ENCODE measurements around the gene SEMA5A. TPM values are rescaled to one million over a fixed set of nuclear protein-coding genes. Genes with fewer than 3 reads are reported as not detected.

The SEMA5A gene
- total RNA-seq, 1 experiment from 2014 or later, result 0.15 TPM

DNA sequence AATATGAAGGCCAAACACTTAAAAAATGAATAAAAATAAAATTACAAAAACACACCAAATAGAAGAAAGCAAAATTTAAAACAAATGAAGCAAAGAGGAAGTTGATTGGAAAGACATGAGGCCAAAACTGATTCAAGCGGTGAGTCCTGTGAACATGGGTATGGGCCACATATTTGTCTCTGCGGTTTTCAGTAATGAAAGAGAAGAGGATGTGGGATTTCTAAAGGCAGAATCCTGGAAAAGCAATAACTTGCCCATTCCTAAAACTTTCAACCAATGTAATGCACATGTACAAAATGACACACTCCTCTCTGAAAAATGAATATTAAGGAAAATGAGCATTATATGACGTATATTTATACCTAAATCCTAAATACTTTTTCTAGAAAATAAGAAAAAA is 263.7 kb downstream of the SEMA5A start:
- ATAC-seq, result no peak
- no peaks in the 10 kb centered on the region for H3K9me3 ChIP-seq (ENCODE audit: control insufficient read depth, insufficient read depth, low read depth, low read length)
- intact Hi-C loops (cut with micrococcal nuclease; ENCODE audit: unreplicated experiment), result no loop called here
- H3K27me3 ChIP-seq (ENCODE audit: control insufficient read depth, insufficient read depth, low read length), result no peaks in the 10 kb centered on the region
- H3K4me1 ChIP-seq (ENCODE audit: control insufficient read depth, insufficient read depth, low read length), result no peaks in the 10 kb centered on the region
- in situ Hi-C loops (cut with HindIII; ENCODE audit: low pct_unique_long_range_greater_than_20kb, low sequenced_read_pairs), result no loop called here
- ChIA-PET POLR2A (no interaction called here), CTCF (no interaction called here)
- TF ChIP-seq CTCF (IDR thresholded peaks at IDR 0.05), result no peak
- no peak for TF ChIP-seq SIN3A (IDR thresholded peaks at IDR 0.05; ENCODE audit: borderline replicate concordance, insufficient read depth, low read depth, low read length)
- TF ChIP-seq, protein P1, sequence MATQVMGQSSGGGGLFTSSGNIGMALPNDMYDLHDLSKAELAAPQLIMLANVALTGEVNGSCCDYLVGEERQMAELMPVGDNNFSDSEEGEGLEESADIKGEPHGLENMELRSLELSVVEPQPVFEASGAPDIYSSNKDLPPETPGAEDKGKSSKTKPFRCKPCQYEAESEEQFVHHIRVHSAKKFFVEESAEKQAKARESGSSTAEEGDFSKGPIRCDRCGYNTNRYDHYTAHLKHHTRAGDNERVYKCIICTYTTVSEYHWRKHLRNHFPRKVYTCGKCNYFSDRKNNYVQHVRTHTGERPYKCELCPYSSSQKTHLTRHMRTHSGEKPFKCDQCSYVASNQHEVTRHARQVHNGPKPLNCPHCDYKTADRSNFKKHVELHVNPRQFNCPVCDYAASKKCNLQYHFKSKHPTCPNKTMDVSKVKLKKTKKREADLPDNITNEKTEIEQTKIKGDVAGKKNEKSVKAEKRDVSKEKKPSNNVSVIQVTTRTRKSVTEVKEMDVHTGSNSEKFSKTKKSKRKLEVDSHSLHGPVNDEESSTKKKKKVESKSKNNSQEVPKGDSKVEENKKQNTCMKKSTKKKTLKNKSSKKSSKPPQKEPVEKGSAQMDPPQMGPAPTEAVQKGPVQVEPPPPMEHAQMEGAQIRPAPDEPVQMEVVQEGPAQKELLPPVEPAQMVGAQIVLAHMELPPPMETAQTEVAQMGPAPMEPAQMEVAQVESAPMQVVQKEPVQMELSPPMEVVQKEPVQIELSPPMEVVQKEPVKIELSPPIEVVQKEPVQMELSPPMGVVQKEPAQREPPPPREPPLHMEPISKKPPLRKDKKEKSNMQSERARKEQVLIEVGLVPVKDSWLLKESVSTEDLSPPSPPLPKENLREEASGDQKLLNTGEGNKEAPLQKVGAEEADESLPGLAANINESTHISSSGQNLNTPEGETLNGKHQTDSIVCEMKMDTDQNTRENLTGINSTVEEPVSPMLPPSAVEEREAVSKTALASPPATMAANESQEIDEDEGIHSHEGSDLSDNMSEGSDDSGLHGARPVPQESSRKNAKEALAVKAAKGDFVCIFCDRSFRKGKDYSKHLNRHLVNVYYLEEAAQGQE (IDR thresholded peaks at IDR 0.05; ENCODE audit: insufficient read depth in 1 of 2, low read depth in 2 of 2, low read length in 1 of 2), result no peak
- no peak for TF ChIP-seq POLR2AphosphoS5 (IDR thresholded peaks at IDR 0.05; ENCODE audit: low read depth, low read length)
- TF ChIP-seq TCF7L2 (IDR thresholded peaks at IDR 0.05; ENCODE audit: low read depth, low read length), result no peak
- H3K4me3 ChIP-seq (ENCODE audit: low read depth in 2 of 2, low read length in 2 of 2), result no peak overlapping the region
- no peak for DNase-seq (ENCODE audit: low read depth, low spot score)
- BruUV-seq (replicated peaks), result no TSS peak
- H3K27ac ChIP-seq (ENCODE audit: low read length), result no peak overlapping the region
- H3K36me3 ChIP-seq (ENCODE audit: control insufficient read depth, insufficient read depth, low read length), result no peaks in the 10 kb centered on the region

DNA sequence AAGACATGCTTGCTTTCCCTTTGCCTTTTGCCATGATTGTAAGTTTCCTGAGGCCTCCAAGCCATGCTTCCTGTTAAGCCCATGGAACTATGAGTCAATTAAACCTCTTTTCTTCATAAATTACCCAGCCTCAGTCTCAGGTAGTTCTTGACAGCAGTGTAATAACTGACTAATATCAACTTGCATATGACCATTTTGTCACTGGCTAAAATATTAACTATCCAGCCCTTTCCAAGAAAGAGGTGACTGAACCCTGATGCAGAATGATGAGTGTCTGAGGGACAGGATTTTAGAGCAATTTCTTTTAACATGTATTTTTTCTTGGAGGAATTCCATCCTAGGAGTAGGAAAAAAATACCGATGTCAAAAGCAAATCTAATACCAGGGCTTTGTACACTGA is 266.1 kb downstream of the SEMA5A start:
- Histone ChIP-seq H3K27ac (ENCODE audit: low read length) (no peak overlapping the region), H3K27me3 (ENCODE audit: control insufficient read depth, insufficient read depth, low read length) (no peaks in the 10 kb centered on the region), H3K36me3 (ENCODE audit: control insufficient read depth, insufficient read depth, low read length) (no peaks in the 10 kb centered on the region), H3K4me1 (ENCODE audit: control insufficient read depth, insufficient read depth, low read length) (no peaks in the 10 kb centered on the region), H3K9me3 (ENCODE audit: control insufficient read depth, insufficient read depth, low read depth, low read length) (no peaks in the 10 kb centered on the region), H3K4me3 (ENCODE audit: low read depth in 2 of 2, low read length in 2 of 2) (no peak overlapping the region)
- CTCF ChIA-PET, result no interaction called here
- in situ Hi-C loops (cut with HindIII; ENCODE audit: low pct_unique_long_range_greater_than_20kb, low sequenced_read_pairs) (no loop called here), intact Hi-C loops (cut with micrococcal nuclease; ENCODE audit: unreplicated experiment) (no loop called here)
- TF ChIP-seq TCF7L2 (IDR thresholded peaks at IDR 0.05; ENCODE audit: low read depth, low read length) (no peak), CTCF (IDR thresholded peaks at IDR 0.05) (no peak), POLR2AphosphoS5 (IDR thresholded peaks at IDR 0.05; ENCODE audit: low read depth, low read length) (no peak), SIN3A (IDR thresholded peaks at IDR 0.05; ENCODE audit: borderline replicate concordance, insufficient read depth, low read depth, low read length) (no peak)
- TF ChIP-seq, protein P1 (IDR thresholded peaks at IDR 0.05; ENCODE audit: insufficient read depth in 1 of 2, low read depth in 2 of 2, low read length in 1 of 2), result no peak
- no peak for DNase-seq (ENCODE audit: low read depth, low spot score)
- ATAC-seq, result no peak
- POLR2A ChIA-PET, result no interaction called here
- no TSS peak for BruUV-seq (replicated peaks)
